ENCODE results near the gene BRD3.

DNA sequence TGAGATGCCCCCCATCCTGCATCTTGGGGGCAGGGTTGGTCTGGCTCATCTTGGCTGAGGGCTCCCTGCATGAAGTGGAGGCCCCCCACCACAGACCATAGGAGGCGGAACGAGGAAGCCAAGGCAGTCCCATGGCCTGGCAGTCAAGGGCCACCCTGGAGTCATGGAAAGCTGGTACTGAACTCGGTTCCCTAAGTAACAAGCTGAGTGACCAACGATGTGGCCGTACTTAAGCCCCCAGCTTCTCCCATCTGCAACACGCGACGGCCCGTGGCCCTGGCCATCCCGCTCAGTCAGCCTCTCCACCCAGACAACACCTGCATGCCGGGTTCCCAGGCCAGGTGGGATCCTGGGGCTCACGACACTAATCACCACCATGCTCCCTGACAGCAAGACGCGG is 17.1 kb downstream of the BRD3 start:
- TF ChIP-seq, protein P1, sequence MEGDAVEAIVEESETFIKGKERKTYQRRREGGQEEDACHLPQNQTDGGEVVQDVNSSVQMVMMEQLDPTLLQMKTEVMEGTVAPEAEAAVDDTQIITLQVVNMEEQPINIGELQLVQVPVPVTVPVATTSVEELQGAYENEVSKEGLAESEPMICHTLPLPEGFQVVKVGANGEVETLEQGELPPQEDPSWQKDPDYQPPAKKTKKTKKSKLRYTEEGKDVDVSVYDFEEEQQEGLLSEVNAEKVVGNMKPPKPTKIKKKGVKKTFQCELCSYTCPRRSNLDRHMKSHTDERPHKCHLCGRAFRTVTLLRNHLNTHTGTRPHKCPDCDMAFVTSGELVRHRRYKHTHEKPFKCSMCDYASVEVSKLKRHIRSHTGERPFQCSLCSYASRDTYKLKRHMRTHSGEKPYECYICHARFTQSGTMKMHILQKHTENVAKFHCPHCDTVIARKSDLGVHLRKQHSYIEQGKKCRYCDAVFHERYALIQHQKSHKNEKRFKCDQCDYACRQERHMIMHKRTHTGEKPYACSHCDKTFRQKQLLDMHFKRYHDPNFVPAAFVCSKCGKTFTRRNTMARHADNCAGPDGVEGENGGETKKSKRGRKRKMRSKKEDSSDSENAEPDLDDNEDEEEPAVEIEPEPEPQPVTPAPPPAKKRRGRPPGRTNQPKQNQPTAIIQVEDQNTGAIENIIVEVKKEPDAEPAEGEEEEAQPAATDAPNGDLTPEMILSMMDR (IDR thresholded peaks at IDR 0.05; ENCODE audit: insufficient read depth, low read depth, low read length), result no peak
- TF ChIP-seq EZH2 (IDR thresholded peaks at IDR 0.05; ENCODE audit: insufficient read depth, low read length), result no peak

All from astrocyte (in vitro differentiated cells and primary cell).